KG1 (cell line): Measurements from ENCODE around the gene RHBDF2.

Source experiments
- DNase-seq: peaks from one replicate; lab custom pipeline; 2025; lab: John Stamatoyannopoulos, UW

The RHBDF2 gene

GRCh38 chr17:76461765-76462555 lies 39.3 kb downstream of the RHBDF2 start:
- DNase-seq: no peak

- no peak for DNase-seq
Measured at GRCh38 chr17:76459674-76460073, 41.5 kb downstream of the RHBDF2 start.

- DNase-seq: no peak
Measured at GRCh38 chr17:76458580-76459490, 42.4 kb downstream of the RHBDF2 start.

GRCh38 chr17:76453431-76453743 lies 47.8 kb downstream of the RHBDF2 start:
- no peak for DNase-seq

- DNase-seq: peak; percentile 61
Measured at GRCh38 chr17:76452660-76453430, 48.4 kb downstream of the RHBDF2 start, which contains the start of gene UBE2O. Gene UBE2O, minus strand, starts transcription at chr17:76453152. Its CDS starts 11 bp downstream, at chr17:76453141.

GRCh38 chr17:76452127-76452659 lies 49.0 kb downstream of the RHBDF2 start:
- DNase-seq: no peak

- DNase-seq: no peak
Measured at GRCh38 chr17:76451506-76451905, 49.7 kb downstream of the RHBDF2 start.

GRCh38 chr17:76449126-76449525 lies 52.1 kb downstream of the RHBDF2 start:
- no peak for DNase-seq

- DNase-seq: no peak
Measured at GRCh38 chr17:76447931-76448652, 53.1 kb downstream of the RHBDF2 start.

GRCh38 chr17:76446449-76447231 lies 54.6 kb downstream of the RHBDF2 start:
- no peak for DNase-seq

GRCh38 chr17:76445697-76446448 lies 55.4 kb downstream of the RHBDF2 start:
- DNase-seq: no peak

GRCh38 chr17:76444518-76445311 lies 56.5 kb downstream of the RHBDF2 start:
- no peak for DNase-seq

GRCh38 chr17:76442341-76443338 lies 58.6 kb downstream of the RHBDF2 start:
- DNase-seq: no peak

- no peak for DNase-seq
Measured at GRCh38 chr17:76441686-76442340, 59.4 kb downstream of the RHBDF2 start.

GRCh38 chr17:76440751-76441362 lies 60.4 kb downstream of the RHBDF2 start:
- DNase-seq: no peak

GRCh38 chr17:76439314-76439928 lies 61.8 kb downstream of the RHBDF2 start:
- DNase-seq: no peak
